ENCODE results near the gene NENF. TPM values are rescaled to one million over a fixed set of nuclear protein-coding genes. Genes with fewer than 3 reads are reported as not detected.

Gene NENF
- polyA plus RNA-seq, 1 donor from 2014 or later = 35.7 TPM

- H3K27me3 Mint-ChIP-seq = no peaks in the 10 kb centered on the region
- no peaks in the 10 kb centered on the region for H3K9me3 Mint-ChIP-seq
- H3K27ac Mint-ChIP-seq = no peak overlapping the region
- peaks cover 1 to 10% (median 10%) of the 10 kb centered on the region in 3 donors for H3K4me1 Mint-ChIP-seq
- H3K36me3 Mint-ChIP-seq = peaks cover 2% of the 10 kb centered on the region
- H3K4me3 Mint-ChIP-seq = no peak overlapping the region
Measured at GRCh38 chr1:212442408-212442807, 9.7 kb downstream of the NENF start.

DNA sequence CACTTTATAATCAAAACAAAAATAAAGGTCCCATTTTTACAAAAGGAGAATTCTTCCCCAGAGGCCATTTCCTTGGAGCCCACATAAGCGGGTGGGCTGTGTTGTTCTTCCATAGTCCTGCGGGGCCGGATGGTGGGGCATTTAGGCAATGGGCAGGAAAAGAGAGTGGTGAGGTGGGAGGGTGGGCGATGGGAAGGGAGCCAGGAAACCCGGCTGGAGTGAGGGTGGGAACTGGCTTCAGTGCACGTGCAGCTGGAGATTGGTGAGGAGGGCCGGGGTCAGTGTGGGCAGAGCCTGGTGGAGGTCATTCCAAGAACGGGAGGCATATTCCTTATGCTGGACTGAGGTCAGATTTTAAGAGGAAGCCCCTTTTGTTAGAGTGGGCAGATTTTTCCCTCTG is 13.6 kb downstream of the NENF start:
- Mint-ChIP-seq H3K4me3 (no peak overlapping the region), H3K36me3 (peaks cover 2% of the 10 kb centered on the region), H3K27me3 (no peaks in the 10 kb centered on the region), H3K4me1 (no peaks in the 10 kb centered on the region), H3K9me3 (no peaks in the 10 kb centered on the region), H3K27ac (peak overlapping the region in 1 of 3 donors; percentile 62)

- Mint-ChIP-seq H3K36me3 (peaks cover 2% of the 10 kb centered on the region), H3K4me1 (no peaks in the 10 kb centered on the region), H3K27me3 (no peaks in the 10 kb centered on the region), H3K4me3 (no peak overlapping the region), H3K27ac (peak overlapping the region in 1 of 3 donors; percentile 76), H3K9me3 (no peaks in the 10 kb centered on the region)
Measured at GRCh38 chr1:212447478-212447877, 14.8 kb downstream of the NENF start.

- Mint-ChIP-seq H3K27ac (no peak overlapping the region), H3K27me3 (no peaks in the 10 kb centered on the region), H3K36me3 (no peaks in the 10 kb centered on the region), H3K4me3 (no peak overlapping the region), H3K9me3 (no peaks in the 10 kb centered on the region), H3K4me1 (no peaks in the 10 kb centered on the region)
Measured at GRCh38 chr1:212450331-212450881, 17.7 kb downstream of the NENF start.

- no peaks in the 10 kb centered on the region for H3K27me3 Mint-ChIP-seq
- no peaks in the 10 kb centered on the region for H3K36me3 Mint-ChIP-seq
- no peak overlapping the region for H3K27ac Mint-ChIP-seq
- no peak overlapping the region for H3K4me3 Mint-ChIP-seq
- H3K4me1 Mint-ChIP-seq = no peaks in the 10 kb centered on the region
- H3K9me3 Mint-ChIP-seq = no peaks in the 10 kb centered on the region
Measured at GRCh38 chr1:212451416-212452322, 18.9 kb downstream of the NENF start.

DNA sequence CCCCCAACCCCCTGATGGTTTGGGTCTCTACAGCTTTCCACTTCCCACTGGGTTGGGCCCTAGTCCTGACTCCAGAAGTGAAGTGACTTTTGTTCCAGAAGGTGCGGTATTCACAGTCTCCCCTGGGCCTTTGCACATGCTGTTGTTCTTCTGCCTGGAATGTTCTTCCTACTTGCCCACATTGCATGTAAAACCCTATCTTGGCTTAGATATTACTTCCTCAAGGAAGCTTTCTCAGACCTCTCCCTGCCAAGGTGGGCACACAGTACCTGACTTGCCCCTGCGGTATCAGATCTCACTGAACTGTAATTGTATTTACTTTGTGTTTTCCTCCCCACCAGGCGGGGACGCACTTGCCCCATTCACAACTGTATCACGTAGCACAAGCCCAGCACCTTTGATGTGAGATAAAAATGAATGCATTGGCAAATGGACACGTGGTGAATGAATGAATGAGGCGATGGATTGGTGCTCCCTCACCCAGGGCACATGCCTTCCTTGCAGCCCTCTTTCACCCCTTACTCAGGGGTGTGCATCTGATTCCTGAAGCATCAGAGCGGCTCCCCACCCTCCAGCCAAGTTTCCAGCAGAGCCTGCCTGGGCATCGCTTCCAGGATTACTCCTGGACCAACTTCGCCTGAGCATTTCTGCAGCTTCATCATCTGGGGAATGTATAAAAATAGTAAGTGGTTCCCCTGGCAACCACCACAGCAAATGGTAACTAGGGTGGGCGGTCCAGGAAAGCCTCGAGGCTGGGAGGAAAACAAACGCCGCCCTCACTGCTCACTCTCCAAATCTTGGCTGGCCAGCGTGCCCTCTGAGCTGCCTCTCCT is 19.8 kb downstream of the NENF start:
- no peak overlapping the region for H3K27ac Mint-ChIP-seq
- H3K4me1 Mint-ChIP-seq = no peaks in the 10 kb centered on the region
- no peaks in the 10 kb centered on the region for H3K9me3 Mint-ChIP-seq

GRCh38 chr1:212453156-212453857 is 20.6 kb downstream of the NENF start:
- Mint-ChIP-seq H3K27me3 (no peaks in the 10 kb centered on the region), H3K27ac (no peak overlapping the region), H3K36me3 (no peaks in the 10 kb centered on the region), H3K4me1 (no peaks in the 10 kb centered on the region), H3K4me3 (no peak overlapping the region), H3K9me3 (no peaks in the 10 kb centered on the region)

More for the DNA sequence above, 19.8 kb downstream of the NENF start:
- H3K27me3 Mint-ChIP-seq = no peaks in the 10 kb centered on the region
- no peak overlapping the region for H3K4me3 Mint-ChIP-seq
- no peaks in the 10 kb centered on the region for H3K36me3 Mint-ChIP-seq

- H3K27me3 Mint-ChIP-seq = no peaks in the 10 kb centered on the region
- no peak overlapping the region for H3K4me3 Mint-ChIP-seq
- no peak overlapping the region for H3K27ac Mint-ChIP-seq
- H3K36me3 Mint-ChIP-seq = no peaks in the 10 kb centered on the region
- H3K9me3 Mint-ChIP-seq = no peaks in the 10 kb centered on the region
- H3K4me1 Mint-ChIP-seq = no peaks in the 10 kb centered on the region
Measured at GRCh38 chr1:212454741-212455140, 22.0 kb downstream of the NENF start.

DNA sequence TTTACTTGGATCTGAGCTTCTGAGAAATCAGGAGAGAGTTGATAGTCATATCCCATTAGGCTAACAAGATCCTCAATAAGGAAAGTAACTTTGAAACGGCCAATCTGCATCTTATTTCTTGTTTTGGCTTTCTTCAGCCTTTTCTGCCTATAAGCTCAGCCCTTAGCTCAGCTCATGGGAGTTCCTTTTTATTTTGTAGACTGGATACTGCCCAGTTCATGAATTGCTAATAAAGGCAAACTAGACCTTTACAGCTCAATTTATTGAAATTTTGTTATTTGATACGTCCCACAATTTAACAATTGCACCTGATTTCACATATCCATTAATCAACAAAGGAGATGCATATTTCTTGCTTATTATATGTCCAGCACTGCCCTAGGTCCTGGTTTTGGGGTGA is 22.7 kb downstream of the NENF start:
- no peak overlapping the region for H3K27ac Mint-ChIP-seq
- no peaks in the 10 kb centered on the region for H3K4me1 Mint-ChIP-seq
- H3K36me3 Mint-ChIP-seq = no peaks in the 10 kb centered on the region
- H3K9me3 Mint-ChIP-seq = no peaks in the 10 kb centered on the region
- H3K4me3 Mint-ChIP-seq = no peak overlapping the region
- H3K27me3 Mint-ChIP-seq = no peaks in the 10 kb centered on the region

- H3K27me3 Mint-ChIP-seq = no peaks in the 10 kb centered on the region
- no peaks in the 10 kb centered on the region for H3K36me3 Mint-ChIP-seq
- no peaks in the 10 kb centered on the region for H3K4me1 Mint-ChIP-seq
- no peak overlapping the region for H3K4me3 Mint-ChIP-seq
- H3K9me3 Mint-ChIP-seq = no peaks in the 10 kb centered on the region
- H3K27ac Mint-ChIP-seq = no peak overlapping the region
Measured at GRCh38 chr1:212455803-212456528, 23.2 kb downstream of the NENF start.

DNA sequence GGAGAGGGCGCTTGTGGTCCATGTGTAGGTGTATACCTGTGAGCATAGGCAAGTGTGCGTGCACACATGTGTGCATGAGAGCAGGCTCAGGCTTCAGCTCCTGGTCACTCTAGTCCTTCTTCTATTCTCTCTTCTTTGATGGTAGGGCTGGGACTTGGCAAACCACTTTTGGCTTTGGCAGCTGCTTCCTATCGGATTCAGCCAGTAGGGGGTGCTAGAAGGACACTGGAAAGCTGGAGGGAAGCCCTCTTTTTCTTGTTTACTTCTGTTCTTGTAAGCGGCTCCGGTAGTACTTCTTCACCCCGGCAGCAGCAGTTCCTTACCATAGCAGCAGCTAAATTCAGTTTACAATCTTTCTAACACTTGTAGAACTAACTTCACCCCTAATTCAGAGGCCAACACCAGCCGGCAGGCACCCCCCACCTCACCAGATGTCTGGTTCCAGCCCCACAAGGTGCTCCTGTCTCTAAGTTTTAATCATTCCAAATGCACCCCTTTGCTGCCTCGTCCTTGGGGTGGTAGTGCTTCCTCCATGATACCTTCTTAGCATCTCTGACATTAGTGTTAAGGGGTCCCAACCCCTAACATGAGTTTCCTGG is 25.1 kb downstream of the NENF start:
- H3K4me3 Mint-ChIP-seq = peak overlapping the region in 1 of 4 donors; percentile 37
- H3K36me3 Mint-ChIP-seq = no peaks in the 10 kb centered on the region
- H3K4me1 Mint-ChIP-seq = no peaks in the 10 kb centered on the region
- H3K9me3 Mint-ChIP-seq = no peaks in the 10 kb centered on the region
- H3K27me3 Mint-ChIP-seq = no peaks in the 10 kb centered on the region
- H3K27ac Mint-ChIP-seq = no peak overlapping the region

- Mint-ChIP-seq H3K27ac (no peak overlapping the region), H3K4me1 (no peaks in the 10 kb centered on the region), H3K36me3 (no peaks in the 10 kb centered on the region), H3K9me3 (no peaks in the 10 kb centered on the region), H3K4me3 (no peak overlapping the region), H3K27me3 (no peaks in the 10 kb centered on the region)
Measured at GRCh38 chr1:212458817-212459216, 26.1 kb downstream of the NENF start.

DNA sequence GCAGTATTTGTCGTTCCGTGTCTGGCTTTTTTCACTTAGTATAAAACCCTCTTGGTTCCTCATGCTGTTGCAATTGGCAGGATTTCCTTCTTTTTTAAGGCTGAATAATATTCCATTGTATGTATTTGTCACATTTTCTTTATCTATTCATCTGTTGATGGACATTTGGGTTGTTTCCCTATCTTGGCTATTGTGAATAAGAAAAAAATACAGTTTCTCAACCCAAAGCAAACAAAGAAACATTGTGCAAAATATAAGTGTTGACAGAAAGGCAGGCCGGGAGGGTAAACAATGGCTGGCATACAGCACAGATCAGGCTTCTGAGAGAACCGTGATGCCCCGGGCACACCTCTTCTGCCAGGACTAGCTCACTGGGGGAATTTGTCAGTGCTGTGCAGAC is 26.9 kb downstream of the NENF start:
- no peaks in the 10 kb centered on the region for H3K4me1 Mint-ChIP-seq
- no peak overlapping the region for H3K4me3 Mint-ChIP-seq
- no peak overlapping the region for H3K27ac Mint-ChIP-seq
- no peaks in the 10 kb centered on the region for H3K27me3 Mint-ChIP-seq
- H3K36me3 Mint-ChIP-seq = no peaks in the 10 kb centered on the region
- no peaks in the 10 kb centered on the region for H3K9me3 Mint-ChIP-seq

DNA sequence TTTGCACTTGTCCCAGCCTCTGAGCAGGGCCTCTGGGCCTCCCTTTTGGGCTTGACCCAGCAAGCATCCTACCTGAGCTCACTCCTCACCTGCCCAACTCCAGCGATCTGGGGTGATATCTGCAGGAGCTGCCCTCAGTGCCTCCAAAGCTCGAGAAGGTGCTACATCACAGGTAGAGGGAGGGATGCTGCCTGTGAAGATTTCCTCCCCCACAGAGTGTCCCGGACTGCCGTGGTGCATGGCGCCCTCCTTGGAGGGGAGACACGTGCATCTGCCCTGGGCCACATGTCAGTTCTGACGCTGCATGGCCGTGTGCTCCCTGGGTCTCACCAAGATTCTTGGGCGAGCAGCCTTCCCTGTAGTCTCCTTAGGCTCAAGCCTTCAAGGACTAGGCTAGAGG is 27.7 kb downstream of the NENF start:
- Mint-ChIP-seq H3K4me3 (no peak overlapping the region), H3K4me1 (no peaks in the 10 kb centered on the region), H3K9me3 (no peaks in the 10 kb centered on the region), H3K36me3 (no peaks in the 10 kb centered on the region), H3K27me3 (no peaks in the 10 kb centered on the region), H3K27ac (no peak overlapping the region)

Measured in IgD-negative memory B cell (primary cell).